ENCODE data around the gene ANGPT4.

DNA sequence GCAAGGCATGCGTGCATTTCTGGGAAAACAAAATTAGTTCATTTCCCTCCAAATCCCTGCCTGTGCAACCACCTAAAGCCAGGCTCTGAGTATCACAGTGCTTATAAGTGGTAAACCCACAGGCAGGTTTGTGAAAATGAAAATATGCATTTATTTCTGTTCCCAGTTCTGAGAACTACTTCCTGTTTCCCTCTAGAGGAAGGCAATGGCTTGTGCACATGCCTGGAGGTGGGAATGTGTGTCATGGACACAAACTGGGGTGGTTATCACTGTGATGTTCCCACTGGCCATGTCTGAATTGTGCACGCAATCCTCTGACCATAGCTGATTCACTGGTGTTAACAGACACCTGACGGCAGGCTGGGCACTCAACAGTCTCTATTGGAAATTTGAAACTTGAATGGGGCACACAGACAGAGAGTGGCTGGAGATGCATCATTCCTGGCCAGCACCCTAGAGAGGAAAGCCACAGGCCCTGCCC is 56.3 kb downstream of the ANGPT4 start:
- TF ChIP-seq, protein P1, sequence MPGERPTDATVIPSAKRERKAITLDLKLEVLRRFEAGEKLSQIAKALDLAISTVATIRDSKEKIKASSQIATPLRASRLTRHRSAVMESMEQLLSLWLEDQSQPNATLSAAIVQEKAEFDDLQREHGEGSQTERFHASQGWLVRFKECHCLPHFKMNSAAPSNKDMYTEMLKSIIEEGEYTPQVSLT (CRISPR knock-in tag; IDR thresholded peaks at IDR 0.05; ENCODE audit: borderline replicate concordance, low read depth) = no peak
- TF ChIP-seq, protein P2, sequence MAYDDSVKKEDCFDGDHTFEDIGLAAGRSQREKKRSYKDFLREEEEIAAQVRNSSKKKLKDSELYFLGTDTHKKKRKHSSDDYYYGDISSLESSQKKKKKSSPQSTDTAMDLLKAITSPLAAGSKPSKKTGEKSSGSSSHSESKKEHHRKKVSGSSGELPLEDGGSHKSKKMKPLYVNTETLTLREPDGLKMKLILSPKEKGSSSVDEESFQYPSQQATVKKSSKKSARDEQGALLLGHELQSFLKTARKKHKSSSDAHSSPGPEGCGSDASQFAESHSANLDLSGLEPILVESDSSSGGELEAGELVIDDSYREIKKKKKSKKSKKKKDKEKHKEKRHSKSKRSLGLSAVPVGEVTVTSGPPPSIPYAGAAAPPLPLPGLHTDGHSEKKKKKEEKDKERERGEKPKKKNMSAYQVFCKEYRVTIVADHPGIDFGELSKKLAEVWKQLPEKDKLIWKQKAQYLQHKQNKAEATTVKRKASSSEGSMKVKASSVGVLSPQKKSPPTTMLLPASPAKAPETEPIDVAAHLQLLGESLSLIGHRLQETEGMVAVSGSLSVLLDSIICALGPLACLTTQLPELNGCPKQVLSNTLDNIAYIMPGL (CRISPR knock-in tag; IDR thresholded peaks at IDR 0.05; ENCODE audit: borderline replicate concordance in 1 of 2, low read depth in 1 of 2) = no peak
